ENCODE data around the gene NTRK1. TPM values are rescaled to one million over a fixed set of nuclear protein-coding genes. Genes with fewer than 3 reads are reported as not detected.

Gene NTRK1
- total and polyA plus RNA-seq, 4 donors, result 0.15 to 0.61 (median 0.24) TPM; not detected in 1

DNA sequence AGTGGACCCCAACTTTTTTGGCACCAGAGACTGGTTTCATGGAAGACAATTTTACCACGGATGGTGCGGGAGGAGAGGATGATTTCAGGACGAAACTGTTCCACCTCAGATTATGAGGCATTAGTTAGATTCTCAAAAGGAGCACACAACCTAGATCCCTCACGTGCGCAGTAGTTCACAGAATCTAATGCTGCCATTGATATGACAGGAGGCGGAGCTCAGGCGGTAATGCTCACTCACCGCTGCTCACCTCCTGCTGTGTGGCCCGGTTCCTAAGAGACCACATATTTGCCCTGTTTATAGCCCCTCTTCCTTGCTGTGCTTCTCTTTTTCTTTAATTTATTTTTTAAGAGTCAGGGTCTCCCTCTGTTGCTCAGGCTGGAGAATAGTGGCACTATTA is 4.6 kb downstream of the NTRK1 start:
- H3K9ac ChIP-seq (ENCODE audit: insufficient read depth in 1 of 2, low read length in 2 of 2), result no peak overlapping the region
- H3K27me3 ChIP-seq (ENCODE audit: control insufficient read depth in 3 of 3, insufficient read depth in 3 of 3, low read length in 2 of 3), result peaks cover 6 to 55% (median 21%) of the 10 kb centered on the region in 3 donors
- TF ChIP-seq CTCF (IDR thresholded peaks at IDR 0.05; ENCODE audit: control extremely low read depth, extremely low read depth), result no peak
- DNase-seq (no peak), ATAC-seq (ENCODE audit: insufficient read depth, low FRiP score) (no peak)
- H3K36me3 ChIP-seq (ENCODE audit: control insufficient read depth in 4 of 4, insufficient read depth in 4 of 4, low read length in 4 of 4), result no peaks in the 10 kb centered on the region
- no peak overlapping the region for H3K27ac ChIP-seq (ENCODE audit: low read depth in 1 of 2, low read length in 1 of 2)
- no peak overlapping the region for H3K4me3 ChIP-seq
- WGBS, 2 donors, result 78 to 83% methylated on average over 9 of the region's 9 CpGs
- H3K9me3 ChIP-seq (ENCODE audit: control insufficient read depth in 4 of 4, insufficient read depth in 3 of 4, low read length in 3 of 4), result peaks cover 0 to 4% (median 0%) of the 10 kb centered on the region in 4 donors
- peaks cover 0 to 23% (median 0%) of the 10 kb centered on the region in 5 donors for H3K4me1 ChIP-seq (ENCODE audit: control insufficient read depth in 5 of 5, insufficient read depth in 5 of 5, low read length in 5 of 5)

DNA sequence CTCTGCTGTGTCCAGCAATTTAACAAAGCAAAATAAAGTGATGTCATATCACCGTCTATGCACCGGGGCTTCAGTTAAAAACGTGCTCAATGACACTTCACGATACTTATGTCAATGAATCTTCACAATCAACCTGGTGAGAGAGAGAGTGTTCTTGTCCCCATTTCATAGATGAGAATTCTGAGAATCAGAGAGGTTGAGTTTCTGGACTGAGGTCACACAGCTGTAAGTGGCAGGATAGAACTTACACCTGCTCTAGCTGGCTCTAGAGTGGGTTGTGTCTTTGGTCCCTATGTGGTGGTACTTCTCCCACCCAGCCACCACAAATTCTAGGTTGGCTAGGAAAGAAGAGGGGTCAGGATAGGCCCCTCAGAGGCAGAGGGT is 5.2 kb downstream of the NTRK1 start:
- H3K27me3 ChIP-seq (ENCODE audit: control insufficient read depth in 3 of 3, insufficient read depth in 3 of 3, low read length in 2 of 3), result peaks cover 6 to 52% (median 18%) of the 10 kb centered on the region in 3 donors
- no peaks in the 10 kb centered on the region for H3K36me3 ChIP-seq (ENCODE audit: control insufficient read depth in 4 of 4, insufficient read depth in 4 of 4, low read length in 4 of 4)
- H3K9ac ChIP-seq (ENCODE audit: insufficient read depth in 1 of 2, low read length in 2 of 2), result no peak overlapping the region
- H3K4me3 ChIP-seq, result no peak overlapping the region
- ATAC-seq (ENCODE audit: insufficient read depth, low FRiP score), result no peak
- no peak for TF ChIP-seq CTCF (IDR thresholded peaks at IDR 0.05; ENCODE audit: control extremely low read depth, extremely low read depth)
- peaks cover 0 to 24% (median 0%) of the 10 kb centered on the region in 5 donors for H3K4me1 ChIP-seq (ENCODE audit: control insufficient read depth in 5 of 5, insufficient read depth in 5 of 5, low read length in 5 of 5)
- DNase-seq, result no peak
- H3K9me3 ChIP-seq (ENCODE audit: control insufficient read depth in 4 of 4, insufficient read depth in 3 of 4, low read length in 3 of 4), result peaks cover 0 to 4% (median 0%) of the 10 kb centered on the region in 4 donors
- WGBS, 2 donors, result 78 to 96% methylated on average over 4 of the region's 4 CpGs
- H3K27ac ChIP-seq (ENCODE audit: low read depth in 1 of 2, low read length in 1 of 2), result no peak overlapping the region

- peaks cover 0 to 29% (median 0%) of the 10 kb centered on the region in 5 donors for H3K4me1 ChIP-seq (ENCODE audit: control insufficient read depth in 5 of 5, insufficient read depth in 5 of 5, low read length in 5 of 5)
- WGBS, 2 donors, result 37 to 41% methylated on average over 12 of the region's 12 CpGs
- DNase-seq, result no peak
- H3K27ac ChIP-seq (ENCODE audit: low read depth in 1 of 2, low read length in 1 of 2), result no peak overlapping the region
- H3K9ac ChIP-seq (ENCODE audit: insufficient read depth in 1 of 2, low read length in 2 of 2), result no peak overlapping the region
- H3K36me3 ChIP-seq (ENCODE audit: control insufficient read depth in 4 of 4, insufficient read depth in 4 of 4, low read length in 4 of 4), result no peaks in the 10 kb centered on the region
- peaks cover 6 to 47% (median 15%) of the 10 kb centered on the region in 3 donors for H3K27me3 ChIP-seq (ENCODE audit: control insufficient read depth in 3 of 3, insufficient read depth in 3 of 3, low read length in 2 of 3)
- peaks cover 0 to 4% (median 0%) of the 10 kb centered on the region in 4 donors for H3K9me3 ChIP-seq (ENCODE audit: control insufficient read depth in 4 of 4, insufficient read depth in 3 of 4, low read length in 3 of 4)
- no peak for TF ChIP-seq CTCF (IDR thresholded peaks at IDR 0.05; ENCODE audit: control extremely low read depth, extremely low read depth)
- ATAC-seq (ENCODE audit: insufficient read depth, low FRiP score), result no peak
- H3K4me3 ChIP-seq, result no peak overlapping the region
Measured at GRCh38 chr1:156866249-156866909, 5.7 kb downstream of the NTRK1 start.

All from lung (tissue), 12 donors.